SK-N-SH (cell line): ENCODE results near the gene DLG2. TPM values are rescaled to one million over a fixed set of nuclear protein-coding genes. Genes with fewer than 3 reads are reported as not detected.

ENCODE experiments used
- CTCF ChIA-PET: fragments of 300-600, 350-600 bp; formaldehyde crosslinking; extraction: SDS; loops from one replicate; lab custom pipeline; 2021; lab: Yijun Ruan, JAX
- POLR2A ChIA-PET: fragments of 350-600 bp; sonication (Branson Sonifier 250); formaldehyde crosslinking; extraction: SDS; loops from one replicate; lab custom pipeline; 2020; ENCODE audit warnings: antibody characterized with exemption, inconsistent platforms; lab: Yijun Ruan, JAX
- DNase-seq: peaks from one replicate; pipeline ENCODE4 v3.0.0; 2012
- H2AFZ ChIP-seq: fragments of 200-600 bp; sonication (generic); 2 replicates; pipeline ENCODE4 v1.8.1; 2016; ENCODE audit warnings: antibody characterized with exemption, mild to moderate bottlenecking, low read depth
- H3F3A ChIP-seq: fragments of 200-600 bp; sonication (generic); replicated peaks from 2 replicates; pipeline ENCODE3; 2016; ENCODE audit warnings: antibody characterized with exemption, mild to moderate bottlenecking; ENCODE audit not compliant: insufficient read depth
- H3K27ac ChIP-seq, 2 experiments: fragments of 200-500 bp in 1 of 2; fragments of 200-600 bp in 1 of 2; sonication (Bioruptor generic) in 1 of 2; sonication (generic), shearing (Covaris generic) in 1 of 2; 2 replicates each; pipeline versions ENCODE4 v1.5.1 to v1.6.1; 2014 to 2016; ENCODE audit warnings: low read depth in 2 of 2, inconsistent platforms in 1 of 2, low read length in 1 of 2, mild to moderate bottlenecking in 1 of 2, mixed read lengths in 1 of 2
- H3K27me3 ChIP-seq: fragments of 200-600 bp; sonication (generic), shearing (Covaris generic); 2 replicates; pipeline ENCODE4 v1.6.1; 2016; ENCODE audit warnings: mixed run types; ENCODE audit not compliant: insufficient read depth
- H3K36me3 ChIP-seq, 2 experiments: fragments of 200-500 bp in 1 of 2; fragments of 200-600 bp in 1 of 2; sonication (Bioruptor generic) in 1 of 2; sonication (generic) in 1 of 2; replicated peaks in 1 of 2; 2 replicates each; pipeline versions ENCODE3 to v1.5.1; 2014 to 2016; ENCODE audit warnings: low read length in 1 of 2, mild to moderate bottlenecking in 1 of 2; ENCODE audit not compliant: insufficient read depth in 2 of 2, control insufficient read depth in 1 of 2
- H3K4me1 ChIP-seq, 2 experiments: fragments of 200-500 bp in 1 of 2; fragments of 200-600 bp in 1 of 2; sonication (Bioruptor generic) in 1 of 2; sonication (generic), shearing (Covaris generic) in 1 of 2; 2 replicates each; pipeline versions ENCODE4 v1.5.1 to v1.6.1; 2014 to 2016; ENCODE audit warnings: low read depth in 1 of 2, low read length in 1 of 2, mixed run types in 1 of 2; ENCODE audit not compliant: insufficient read depth in 2 of 2, control insufficient read depth in 1 of 2
- H3K4me2 ChIP-seq: fragments of 200-600 bp; sonication (generic), shearing (Covaris generic); 2 replicates; pipeline ENCODE4 v1.6.1; 2017; ENCODE audit warnings: mixed run types
- H3K4me3 ChIP-seq, 2 experiments: fragments of 200-500 bp in 1 of 2; fragments of 200-600 bp in 1 of 2; sonication (Bioruptor generic) in 1 of 2; sonication (generic), shearing (Covaris generic) in 1 of 2; 2 replicates each; pipeline versions ENCODE4 v1.5.1 to v1.8.1; 2014 to 2016; ENCODE audit warnings: low read depth in 2 of 2, inconsistent platforms in 1 of 2, low read length in 1 of 2, mild to moderate bottlenecking in 1 of 2, mixed read lengths in 1 of 2, moderate library complexity in 1 of 2
- H3K79me2 ChIP-seq: fragments of 200-600 bp; sonication (generic); 2 replicates; pipeline ENCODE4 v1.8.1; 2017; ENCODE audit warnings: mild to moderate bottlenecking; ENCODE audit not compliant: insufficient read depth
- H3K9ac ChIP-seq: fragments of 200-600 bp; sonication (generic); 2 replicates; pipeline ENCODE4 v1.6.1; 2017; ENCODE audit warnings: mixed run types
- H3K9me2 ChIP-seq: fragments of 200-600 bp; sonication (generic); 2 replicates; pipeline ENCODE4 v1.6.1; 2017; ENCODE audit warnings: mixed run types
- H3K9me3 ChIP-seq: fragments of 200-600 bp; sonication (generic); 2 replicates; pipeline ENCODE4 v1.6.1; 2017; ENCODE audit warnings: mixed run types, mild to moderate bottlenecking, moderate library complexity
- H4K20me1 ChIP-seq: fragments of 200-600 bp; sonication (generic); 2 replicates; pipeline ENCODE4 v1.6.1; 2017; ENCODE audit warnings: mild to moderate bottlenecking, mixed run types; ENCODE audit not compliant: insufficient read depth
- CHD2 ChIP-seq: fragments of 150-350 bp; IDR thresholded peaks from 2 replicates; pipeline ENCODE4 v1.6.1; 2018; ENCODE audit warnings: low read length; ENCODE audit not compliant: partially characterized antibody
- EZH2phosphoT487 ChIP-seq: fragments of 200-600 bp; sonication (generic); IDR thresholded peaks from 2 replicates; pipeline ENCODE4 v1.6.1; 2017; ENCODE audit warnings: low read depth, mixed run types, mild to moderate bottlenecking, antibody characterized with exemption, moderate library complexity, borderline replicate concordance
- FOSL2 ChIP-seq: IDR thresholded peaks from 2 replicates; pipeline ENCODE4 v1.4.0; 2012; ENCODE audit warnings: low read depth, mild to moderate bottlenecking, moderate library complexity, borderline replicate concordance
- FOXM1 ChIP-seq: IDR thresholded peaks from 2 replicates; pipeline ENCODE4 v1.4.0; 2012; ENCODE audit warnings: low read depth, mild to moderate bottlenecking
- GABPA ChIP-seq: IDR thresholded peaks from 2 replicates; pipeline ENCODE4 v1.4.0; 2012; ENCODE audit warnings: low read depth, mild to moderate bottlenecking
- JUND ChIP-seq: IDR thresholded peaks from 2 replicates; pipeline ENCODE4 v1.4.0; 2012
- RCOR1 ChIP-seq: fragments of 150-350 bp; IDR thresholded peaks from 2 replicates; pipeline ENCODE4 v1.6.1; 2017; ENCODE audit warnings: antibody characterized with exemption, low read length
- RXRA ChIP-seq: IDR thresholded peaks from 2 replicates; pipeline ENCODE4 v1.4.0; 2012; ENCODE audit warnings: low read depth, mild to moderate bottlenecking, borderline replicate concordance
- TCF12 ChIP-seq: IDR thresholded peaks from 2 replicates; pipeline ENCODE4 v1.4.0; 2012
- TEAD4 ChIP-seq: IDR thresholded peaks from 2 replicates; pipeline ENCODE4 v1.4.0; 2012; ENCODE audit warnings: mild to moderate bottlenecking, borderline replicate concordance; ENCODE audit not compliant: insufficient read depth
- WGBS: methylation state at CpG from one replicate; pipeline ENCODE4 v1.1.6; 2017; ENCODE audit warnings: low lambda C conversion rate; 5-methylcytosine and 5-hydroxymethylcytosine counted together
- polyA plus RNA-seq, 3 experiments: library from polyadenylated mRNA; depleted of rRNA; stranded (reverse); fragments of >200 nt; gene quantifications; 2 replicates each; pipeline ENCODE4 v1.2.3, GENCODE V29; 2012
- TF ChIP-seq, protein P1 (sequence below): IDR thresholded peaks from 2 replicates; pipeline ENCODE4 v1.4.0; 2012; ENCODE audit warnings: low read depth, borderline replicate concordance
- TF ChIP-seq, protein P2 (sequence below): fragments of 150-350 bp; IDR thresholded peaks from 2 replicates; pipeline ENCODE4 v1.6.1; 2017; ENCODE audit warnings: antibody characterized with exemption, low read length, low read depth, borderline replicate concordance
- TF ChIP-seq, protein P3 (sequence below): fragments of 150-350 bp; IDR thresholded peaks from 2 replicates; pipeline ENCODE4 v1.6.1; 2016; ENCODE audit warnings: mild to moderate bottlenecking, low read depth, low read length
- TF ChIP-seq, protein P4 (sequence below): IDR thresholded peaks from 2 replicates; pipeline ENCODE4 v1.4.0; 2012; ENCODE audit warnings: low read depth
- TF ChIP-seq, protein P5 (sequence below): IDR thresholded peaks from 2 replicates; pipeline ENCODE4 v1.4.0; 2012; ENCODE audit warnings: low read depth, borderline replicate concordance

The DLG2 gene
- polyA plus RNA-seq, 1 of the 3 experiments (the other 2 are of a cell fraction) = 0.21 TPM

DNA sequence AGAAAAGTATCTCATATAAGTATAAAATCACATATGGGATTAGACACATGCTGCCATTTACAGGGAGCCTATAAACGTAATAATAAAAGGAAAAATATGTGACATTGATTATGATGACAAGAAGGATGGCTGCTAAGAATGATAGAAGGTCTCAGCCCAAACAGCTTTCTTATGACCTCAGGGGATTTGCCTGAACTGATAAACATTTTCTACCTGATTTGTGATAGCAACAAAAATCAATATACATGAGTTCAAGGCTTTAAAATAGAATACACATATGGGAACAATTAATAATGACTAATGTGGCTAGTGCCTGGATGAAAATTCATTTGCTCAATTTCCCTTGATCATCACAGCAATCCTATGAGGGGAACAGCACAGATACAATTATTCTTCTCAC is 1704.2 kb downstream of the DLG2 start:
- Histone ChIP-seq H3F3A (no peaks in the 10 kb centered on the region), H3K27ac (no peak overlapping the region; a peak in 1 of 4 replicates), H2AFZ (no peak overlapping the region), H3K4me3 (no peak overlapping the region), H3K9me2 (no peaks in the 10 kb centered on the region), H3K9me3 (no peaks in the 10 kb centered on the region), H4K20me1 (no peaks in the 10 kb centered on the region), H3K4me2 (no peak overlapping the region), H3K79me2 (no peaks in the 10 kb centered on the region), H3K36me3 (no peaks in the 10 kb centered on the region), H3K27me3 (no peaks in the 10 kb centered on the region), H3K4me1 (peaks cover 4 to 8% of the 10 kb centered on the region in 2 experiments; a peak in 2 of 4 replicates), H3K9ac (no peak overlapping the region)
- CTCF ChIA-PET = interaction anchor here (0.7 to 1.4 kb wide), 2 partner anchors 86 to 419 kb away, joined by 3 read pairs; no protein-coding TSS in a partner anchor
- 31% methylated on average over 1 of the region's 1 CpG for WGBS
- POLR2A ChIA-PET = no interaction called here
- no peak for DNase-seq
- TF ChIP-seq FOXM1 = no peak
- peak; percentile 23; the same call in 1 of the 2 replicates for TF ChIP-seq TCF12

DNA sequence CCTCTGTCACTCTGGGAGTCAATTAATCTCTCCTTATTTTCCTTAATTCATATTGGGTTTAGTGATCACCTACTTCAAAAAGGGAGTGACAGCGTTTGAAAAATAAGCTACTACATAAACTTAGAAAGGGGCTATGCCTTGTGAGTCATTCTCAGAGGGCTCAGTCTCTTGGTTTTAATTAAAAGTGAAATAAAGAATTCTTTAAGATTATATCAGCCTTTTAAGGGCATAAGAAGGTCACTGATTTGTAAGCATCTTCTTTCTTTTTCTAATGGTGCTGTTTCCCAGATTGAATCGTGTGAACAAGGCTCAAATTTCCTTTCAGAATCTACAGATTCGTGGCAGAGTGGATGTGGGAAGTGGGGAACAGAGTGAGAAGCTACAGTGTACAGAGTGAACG is 1704.8 kb downstream of the DLG2 start:
- no peak for DNase-seq
- Histone ChIP-seq H3K79me2 (no peaks in the 10 kb centered on the region), H3K27me3 (no peaks in the 10 kb centered on the region), H3K9me2 (no peaks in the 10 kb centered on the region), H4K20me1 (no peaks in the 10 kb centered on the region), H3K4me1 (peaks cover 4 to 8% of the 10 kb centered on the region in 2 experiments; a peak in 2 of 4 replicates), H2AFZ (no peak overlapping the region; the same call in 1 of the 2 replicates), H3K36me3 (no peaks in the 10 kb centered on the region), H3F3A (no peaks in the 10 kb centered on the region), H3K9me3 (no peaks in the 10 kb centered on the region), H3K9ac (no peak overlapping the region), H3K4me3 (no peak overlapping the region), H3K4me2 (peak overlapping the region; percentile 42; the same call in 1 of the 2 replicates), H3K27ac (peak overlapping the region in 1 of 2 experiments; percentile 12; a peak in 1 of 4 replicates)
- WGBS = 32% methylated on average over 4 of the region's 4 CpGs
- CTCF ChIA-PET = interaction anchor here (1.1 kb wide), 1 partner anchor 17 kb away, joined by 3 read pairs; no protein-coding TSS in a partner anchor
- no peak for TF ChIP-seq TEAD4
- TF ChIP-seq RXRA = no peak
- POLR2A ChIA-PET = no interaction called here

DNA sequence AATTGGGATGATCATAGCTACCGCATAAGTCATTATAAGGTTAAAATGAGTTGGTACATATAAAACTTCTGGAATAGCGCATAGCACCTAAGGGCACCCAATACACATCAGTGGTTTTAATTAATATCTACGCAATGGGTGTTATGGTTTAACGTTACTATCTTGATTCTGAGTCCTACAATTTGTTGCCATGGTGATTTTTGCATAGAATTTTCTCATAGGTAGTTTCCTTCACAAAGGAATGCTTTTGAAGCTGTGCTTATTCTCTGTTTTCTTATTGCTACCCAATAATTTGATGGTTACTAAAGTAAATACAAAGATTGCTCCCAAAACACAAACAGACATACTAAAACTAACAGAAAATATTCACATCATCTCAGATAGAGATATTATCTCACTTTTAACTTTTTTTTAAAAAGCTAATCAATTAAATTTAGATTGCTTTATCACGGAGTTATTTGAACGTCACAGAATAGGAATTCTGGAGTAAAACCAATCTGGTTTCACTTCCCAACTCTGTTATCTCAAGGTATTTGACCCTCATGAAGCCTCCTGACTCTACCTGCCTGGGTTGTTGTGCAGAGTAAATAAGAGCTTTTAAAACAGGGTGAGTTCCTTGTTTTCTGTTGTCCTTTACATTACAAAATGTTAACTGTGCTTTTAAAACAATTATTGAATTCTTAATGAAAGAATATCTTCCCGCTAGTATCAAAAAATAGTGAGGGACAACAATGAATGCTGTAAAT is 1705.5 kb downstream of the DLG2 start:
- CTCF ChIA-PET = interaction anchor here (0.9 to 1.1 kb wide), 2 partner anchors 17 to 84 kb away, joined by 3 read pairs; no protein-coding TSS in a partner anchor
- POLR2A ChIA-PET = no interaction called here
- 72% methylated on average over 7 of the region's 7 CpGs for WGBS
- TF ChIP-seq TEAD4 (no peak), RCOR1 (no peak), JUND (no peak), GABPA (no peak), CHD2 (no peak), FOSL2 (no peak), EZH2phosphoT487 (no peak)
- TF ChIP-seq, protein P1, sequence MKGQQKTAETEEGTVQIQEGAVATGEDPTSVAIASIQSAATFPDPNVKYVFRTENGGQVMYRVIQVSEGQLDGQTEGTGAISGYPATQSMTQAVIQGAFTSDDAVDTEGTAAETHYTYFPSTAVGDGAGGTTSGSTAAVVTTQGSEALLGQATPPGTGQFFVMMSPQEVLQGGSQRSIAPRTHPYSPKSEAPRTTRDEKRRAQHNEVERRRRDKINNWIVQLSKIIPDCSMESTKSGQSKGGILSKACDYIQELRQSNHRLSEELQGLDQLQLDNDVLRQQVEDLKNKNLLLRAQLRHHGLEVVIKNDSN = no peak
- TF ChIP-seq, protein P2, sequence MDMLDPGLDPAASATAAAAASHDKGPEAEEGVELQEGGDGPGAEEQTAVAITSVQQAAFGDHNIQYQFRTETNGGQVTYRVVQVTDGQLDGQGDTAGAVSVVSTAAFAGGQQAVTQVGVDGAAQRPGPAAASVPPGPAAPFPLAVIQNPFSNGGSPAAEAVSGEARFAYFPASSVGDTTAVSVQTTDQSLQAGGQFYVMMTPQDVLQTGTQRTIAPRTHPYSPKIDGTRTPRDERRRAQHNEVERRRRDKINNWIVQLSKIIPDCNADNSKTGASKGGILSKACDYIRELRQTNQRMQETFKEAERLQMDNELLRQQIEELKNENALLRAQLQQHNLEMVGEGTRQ = no peak
- TF ChIP-seq, protein P3, sequence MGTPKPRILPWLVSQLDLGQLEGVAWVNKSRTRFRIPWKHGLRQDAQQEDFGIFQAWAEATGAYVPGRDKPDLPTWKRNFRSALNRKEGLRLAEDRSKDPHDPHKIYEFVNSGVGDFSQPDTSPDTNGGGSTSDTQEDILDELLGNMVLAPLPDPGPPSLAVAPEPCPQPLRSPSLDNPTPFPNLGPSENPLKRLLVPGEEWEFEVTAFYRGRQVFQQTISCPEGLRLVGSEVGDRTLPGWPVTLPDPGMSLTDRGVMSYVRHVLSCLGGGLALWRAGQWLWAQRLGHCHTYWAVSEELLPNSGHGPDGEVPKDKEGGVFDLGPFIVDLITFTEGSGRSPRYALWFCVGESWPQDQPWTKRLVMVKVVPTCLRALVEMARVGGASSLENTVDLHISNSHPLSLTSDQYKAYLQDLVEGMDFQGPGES = no peak
- TF ChIP-seq, protein P4, sequence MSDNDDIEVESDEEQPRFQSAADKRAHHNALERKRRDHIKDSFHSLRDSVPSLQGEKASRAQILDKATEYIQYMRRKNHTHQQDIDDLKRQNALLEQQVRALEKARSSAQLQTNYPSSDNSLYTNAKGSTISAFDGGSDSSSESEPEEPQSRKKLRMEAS = no peak
- TF ChIP-seq, protein P5, sequence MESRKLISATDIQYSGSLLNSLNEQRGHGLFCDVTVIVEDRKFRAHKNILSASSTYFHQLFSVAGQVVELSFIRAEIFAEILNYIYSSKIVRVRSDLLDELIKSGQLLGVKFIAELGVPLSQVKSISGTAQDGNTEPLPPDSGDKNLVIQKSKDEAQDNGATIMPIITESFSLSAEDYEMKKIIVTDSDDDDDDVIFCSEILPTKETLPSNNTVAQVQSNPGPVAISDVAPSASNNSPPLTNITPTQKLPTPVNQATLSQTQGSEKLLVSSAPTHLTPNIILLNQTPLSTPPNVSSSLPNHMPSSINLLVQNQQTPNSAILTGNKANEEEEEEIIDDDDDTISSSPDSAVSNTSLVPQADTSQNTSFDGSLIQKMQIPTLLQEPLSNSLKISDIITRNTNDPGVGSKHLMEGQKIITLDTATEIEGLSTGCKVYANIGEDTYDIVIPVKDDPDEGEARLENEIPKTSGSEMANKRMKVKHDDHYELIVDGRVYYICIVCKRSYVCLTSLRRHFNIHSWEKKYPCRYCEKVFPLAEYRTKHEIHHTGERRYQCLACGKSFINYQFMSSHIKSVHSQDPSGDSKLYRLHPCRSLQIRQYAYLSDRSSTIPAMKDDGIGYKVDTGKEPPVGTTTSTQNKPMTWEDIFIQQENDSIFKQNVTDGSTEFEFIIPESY = no peak

More for the DNA sequence above, 1705.5 kb downstream of the DLG2 start:
- no peaks in the 10 kb centered on the region for H3K27me3 ChIP-seq
- no peak overlapping the region for H2AFZ ChIP-seq
- no peaks in the 10 kb centered on the region for H3F3A ChIP-seq
- H3K4me3 ChIP-seq = no peak overlapping the region
- peaks cover 4 to 8% of the 10 kb centered on the region in 2 experiments; a peak in 2 of 4 replicates for H3K4me1 ChIP-seq
- no peaks in the 10 kb centered on the region for H3K79me2 ChIP-seq
- H3K9me2 ChIP-seq = no peaks in the 10 kb centered on the region
- peak overlapping the region in 1 of 2 experiments; percentile 12; a peak in 1 of 4 replicates for H3K27ac ChIP-seq
- H3K9me3 ChIP-seq = no peaks in the 10 kb centered on the region
- no peak overlapping the region for H3K4me2 ChIP-seq
- DNase-seq = no peak
- H4K20me1 ChIP-seq = no peaks in the 10 kb centered on the region
- H3K36me3 ChIP-seq = no peaks in the 10 kb centered on the region
- H3K9ac ChIP-seq = no peak overlapping the region
